IMR-90 (cell line): ENCODE measurements around the gene ATOSB. TPM values are rescaled to one million over a fixed set of nuclear protein-coding genes. Genes with fewer than 3 reads are reported as not detected.
A peak's percentile ranks its signal among the peaks of the same experiment; 100 is the strongest.

Experiments
- RAD21 ChIP-seq: IDR thresholded peaks from 2 replicates; pipeline ENCODE4 v1.6.1; 2012; ENCODE audit warnings: low read length, improper control_type of control experiment
- RFX5 ChIP-seq: IDR thresholded peaks from 2 replicates; pipeline ENCODE4 v1.8.0; 2012; ENCODE audit warnings: low read depth, mild to moderate bottlenecking, low read length, moderate library complexity
- SMC3 ChIP-seq: fragments of 150-350 bp; IDR thresholded peaks from 2 replicates; pipeline ENCODE4 v1.6.1; 2016; ENCODE audit warnings: low read depth, mild to moderate bottlenecking, antibody characterized with exemption, low read length, moderate library complexity
- polyA plus RNA-seq, 3 experiments: library from polyadenylated mRNA; depleted of rRNA; stranded (reverse); fragments of >200 nt; gene quantifications; 2 replicates each; pipeline ENCODE4 v1.2.3, GENCODE V29; 2012; ENCODE audit warnings: low replicate concordance in 1 of 3
- total RNA-seq: library from RNA; depleted of rRNA; stranded (reverse); fragments of >200 nt; gene quantifications from 2 replicates; pipeline ENCODE4 v1.2.3, GENCODE V29; 2012

ATOSB gene
- total and polyA plus RNA-seq, 2 of the 4 experiments (the other 2 are of a cell fraction), result 12.0 to 40.2 TPM

- TF ChIP-seq RFX5 (peak; percentile 27; the same call in 1 of the 2 replicates), RAD21 (no peak), SMC3 (no peak)
These were observed 43.7 kb downstream of the ATOSB start (continued) for GRCh38 chr9:35071814-35072460.
